Measurements from ENCODE around the gene LSAMP. TPM values are rescaled to one million over a fixed set of nuclear protein-coding genes. Genes with fewer than 3 reads are reported as not detected.

Gene LSAMP
- total RNA-seq, 1 experiment from 2014 or later = 3.1 TPM

GRCh38 chr3:115819785-115820384 is 625.4 kb downstream of the LSAMP start:
- H3K27me3 ChIP-seq (ENCODE audit: control insufficient read depth, insufficient read depth, low read length) = no peaks in the 10 kb centered on the region
- CTCF ChIA-PET = interaction anchor here (0.7 kb wide), 1 partner anchor 124 kb away, joined by 3 read pairs; no protein-coding TSS in a partner anchor
- TF ChIP-seq POLR2AphosphoS5 (IDR thresholded peaks at IDR 0.05; ENCODE audit: low read depth, low read length) (no peak), CTCF (IDR thresholded peaks at IDR 0.05) (peak; percentile 93; the same call in 1 of the 2 replicates)
- no peaks in the 10 kb centered on the region for H3K4me1 ChIP-seq (ENCODE audit: control insufficient read depth, insufficient read depth, low read length)
- in situ Hi-C loops (cut with HindIII; ENCODE audit: low pct_unique_long_range_greater_than_20kb, low sequenced_read_pairs) (no loop called here), intact Hi-C loops (cut with micrococcal nuclease; ENCODE audit: unreplicated experiment) (loop anchor here (2.0 to 10.0 kb wide), 2 partner anchors 605 to 939 kb away; no protein-coding TSS in a partner anchor)
- BruUV-seq (replicated peaks) = no TSS peak
- no peak overlapping the region for H3K27ac ChIP-seq (ENCODE audit: low read length)
- ATAC-seq (peak; percentile 93), DNase-seq (ENCODE audit: low read depth, low spot score) (peak; percentile 83)
- H3K9me3 ChIP-seq (ENCODE audit: control insufficient read depth, insufficient read depth, low read depth, low read length) = no peaks in the 10 kb centered on the region
- POLR2A ChIA-PET = no interaction called here
- H3K36me3 ChIP-seq (ENCODE audit: control insufficient read depth, insufficient read depth, low read length) = no peaks in the 10 kb centered on the region
- H3K4me3 ChIP-seq (ENCODE audit: low read depth in 2 of 2, low read length in 2 of 2) = no peak overlapping the region

GRCh38 chr3:115814778-115815380 is 630.4 kb downstream of the LSAMP start:
- no peaks in the 10 kb centered on the region for H3K9me3 ChIP-seq (ENCODE audit: control insufficient read depth, insufficient read depth, low read depth, low read length)
- POLR2A ChIA-PET = no interaction called here
- in situ Hi-C loops (cut with HindIII; ENCODE audit: low pct_unique_long_range_greater_than_20kb, low sequenced_read_pairs) = no loop called here
- H3K4me1 ChIP-seq (ENCODE audit: control insufficient read depth, insufficient read depth, low read length) = no peaks in the 10 kb centered on the region
- TF ChIP-seq CTCF (IDR thresholded peaks at IDR 0.05) (peak; percentile 92), POLR2AphosphoS5 (IDR thresholded peaks at IDR 0.05; ENCODE audit: low read depth, low read length) (no peak)
- intact Hi-C loops (cut with micrococcal nuclease; ENCODE audit: unreplicated experiment) = loop anchor here (2.0 to 10.0 kb wide), 2 partner anchors 122 to 600 kb away; no protein-coding TSS in a partner anchor
- H3K27ac ChIP-seq (ENCODE audit: low read length) = no peak overlapping the region
- ATAC-seq (peak; percentile 96), DNase-seq (ENCODE audit: low read depth, low spot score) (peak; percentile 64)
- H3K27me3 ChIP-seq (ENCODE audit: control insufficient read depth, insufficient read depth, low read length) = no peaks in the 10 kb centered on the region
- no TSS peak for BruUV-seq (replicated peaks)
- CTCF ChIA-PET = interaction anchor here (0.6 to 1.4 kb wide), 2 partner anchors 13 to 31 kb away, joined by 4 to 8 read pairs; no protein-coding TSS in a partner anchor
- H3K36me3 ChIP-seq (ENCODE audit: control insufficient read depth, insufficient read depth, low read length) = no peaks in the 10 kb centered on the region
- H3K4me3 ChIP-seq (ENCODE audit: low read depth in 2 of 2, low read length in 2 of 2) = no peak overlapping the region

- Histone ChIP-seq H3K9me3 (ENCODE audit: control insufficient read depth, insufficient read depth, low read depth, low read length) (no peaks in the 10 kb centered on the region), H3K27ac (ENCODE audit: low read length) (no peak overlapping the region), H3K36me3 (ENCODE audit: control insufficient read depth, insufficient read depth, low read length) (no peaks in the 10 kb centered on the region), H3K4me1 (ENCODE audit: control insufficient read depth, insufficient read depth, low read length) (no peaks in the 10 kb centered on the region), H3K4me3 (ENCODE audit: low read depth in 2 of 2, low read length in 2 of 2) (no peak overlapping the region), H3K27me3 (ENCODE audit: control insufficient read depth, insufficient read depth, low read length) (no peaks in the 10 kb centered on the region)
- TF ChIP-seq POLR2AphosphoS5 (IDR thresholded peaks at IDR 0.05; ENCODE audit: low read depth, low read length) (no peak), CTCF (IDR thresholded peaks at IDR 0.05) (no peak), REST (IDR thresholded peaks at IDR 0.05; ENCODE audit: insufficient read depth in 1 of 2, low read depth in 2 of 2, low read length in 1 of 2) (no peak), TCF7L2 (IDR thresholded peaks at IDR 0.05; ENCODE audit: low read depth, low read length) (no peak), SIN3A (IDR thresholded peaks at IDR 0.05; ENCODE audit: borderline replicate concordance, insufficient read depth, low read depth, low read length) (no peak)
- intact Hi-C loops (cut with micrococcal nuclease; ENCODE audit: unreplicated experiment) (loop anchor here (2.0 to 10.0 kb wide), 2 partner anchors 121 to 599 kb away; no protein-coding TSS in a partner anchor), in situ Hi-C loops (cut with HindIII; ENCODE audit: low pct_unique_long_range_greater_than_20kb, low sequenced_read_pairs) (no loop called here)
- DNase-seq (ENCODE audit: low read depth, low spot score) (no peak), ATAC-seq (no peak)
- POLR2A ChIA-PET = no interaction called here
- BruUV-seq (replicated peaks) = no TSS peak
- CTCF ChIA-PET = no interaction called here
These were observed 631.3 kb downstream of the LSAMP start for GRCh38 chr3:115814006-115814405.
